Measurements from ENCODE around the gene SGCA. TPM values are rescaled to one million over a fixed set of nuclear protein-coding genes. Genes with fewer than 3 reads are reported as not detected.
A peak's percentile ranks its signal among the peaks of the same experiment; 100 is the strongest.

SGCA gene
- total RNA-seq, 1 donor from 2014 or later, result 3.5 TPM

DNA sequence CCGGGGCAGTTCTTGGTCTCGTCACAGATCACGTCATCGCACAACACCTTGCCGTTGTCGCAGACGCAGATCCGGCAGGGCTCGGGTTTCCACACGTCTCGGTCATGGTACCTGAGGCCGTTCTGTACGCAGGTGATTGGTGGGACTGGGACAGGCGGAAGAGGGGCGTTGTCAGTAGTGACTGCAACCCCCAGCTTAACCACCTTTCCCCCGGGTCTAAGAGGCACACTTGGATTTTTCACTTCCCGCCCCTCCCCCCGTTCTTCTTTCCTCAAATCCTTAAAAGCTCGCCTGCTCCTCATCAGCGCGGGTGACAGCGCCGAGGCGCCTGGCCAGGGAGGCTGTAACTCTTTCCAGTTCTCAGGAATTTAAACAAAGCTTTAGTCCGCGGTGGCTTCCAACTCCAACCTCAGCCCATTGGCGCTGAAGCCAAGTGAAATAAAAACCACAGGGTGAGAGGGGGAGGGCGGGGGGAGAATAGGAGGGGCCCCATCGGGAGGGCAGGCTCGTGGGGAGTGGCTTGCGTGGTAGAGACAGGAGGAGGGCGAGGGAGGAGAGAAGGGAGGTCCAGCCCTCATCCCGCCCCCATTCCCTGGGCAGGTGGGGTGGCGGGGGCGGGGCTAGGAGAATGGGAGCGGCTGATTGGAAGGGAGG, 34.1 kb downstream of the SGCA start:
- DNase-seq (ENCODE audit: low spot score), result peak; percentile 94
- ATAC-seq, result peak; percentile 92
- intact Hi-C loops (cut with DNase I), result no loop called here

DNA sequence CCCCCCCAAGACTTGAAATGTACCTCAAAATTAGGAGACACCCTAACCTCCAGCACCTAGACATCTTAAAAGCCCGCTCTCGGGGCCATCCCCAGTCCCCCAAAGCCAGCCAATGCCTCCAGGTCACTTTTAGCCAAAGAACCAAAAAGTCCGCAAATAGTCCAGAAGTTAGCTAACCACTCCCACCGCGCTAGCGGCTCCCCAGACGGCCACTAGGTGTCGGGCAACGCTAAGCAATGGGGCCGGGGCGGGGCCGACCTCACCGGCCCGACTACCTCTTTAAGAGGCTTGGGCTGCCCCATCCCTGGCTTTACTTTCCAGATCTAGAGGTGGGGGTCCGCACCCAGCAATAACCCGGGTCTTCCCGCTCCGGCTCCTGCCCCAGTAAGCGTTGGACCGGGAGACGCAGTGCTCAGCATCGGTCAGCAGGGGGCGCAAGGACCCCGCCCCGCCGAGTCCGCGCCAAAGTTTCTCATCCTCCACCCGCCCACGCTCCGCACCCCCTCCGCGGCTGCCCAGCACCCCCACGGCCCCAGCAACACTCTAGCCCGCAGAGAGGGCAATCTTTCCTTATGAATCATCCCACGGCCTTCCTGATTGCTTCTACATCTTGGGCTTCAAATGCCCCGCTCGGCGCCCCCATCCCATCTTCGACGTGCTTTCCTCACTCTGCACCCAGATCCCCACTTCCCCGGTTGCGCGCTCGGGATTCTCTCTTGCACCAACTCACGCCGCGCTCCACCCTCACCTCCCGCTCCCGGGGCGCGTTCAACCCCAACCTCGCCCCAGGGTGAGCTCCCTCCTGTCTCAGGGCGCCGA, 34.9 kb downstream of the SGCA start:
- intact Hi-C loops (cut with DNase I), result loop anchor here (1.0 kb wide), 1 partner anchor 71 kb away; no protein-coding TSS in a partner anchor
- DNase-seq (ENCODE audit: low spot score) (peak; percentile 96), ATAC-seq (peak; percentile 87)

DNA sequence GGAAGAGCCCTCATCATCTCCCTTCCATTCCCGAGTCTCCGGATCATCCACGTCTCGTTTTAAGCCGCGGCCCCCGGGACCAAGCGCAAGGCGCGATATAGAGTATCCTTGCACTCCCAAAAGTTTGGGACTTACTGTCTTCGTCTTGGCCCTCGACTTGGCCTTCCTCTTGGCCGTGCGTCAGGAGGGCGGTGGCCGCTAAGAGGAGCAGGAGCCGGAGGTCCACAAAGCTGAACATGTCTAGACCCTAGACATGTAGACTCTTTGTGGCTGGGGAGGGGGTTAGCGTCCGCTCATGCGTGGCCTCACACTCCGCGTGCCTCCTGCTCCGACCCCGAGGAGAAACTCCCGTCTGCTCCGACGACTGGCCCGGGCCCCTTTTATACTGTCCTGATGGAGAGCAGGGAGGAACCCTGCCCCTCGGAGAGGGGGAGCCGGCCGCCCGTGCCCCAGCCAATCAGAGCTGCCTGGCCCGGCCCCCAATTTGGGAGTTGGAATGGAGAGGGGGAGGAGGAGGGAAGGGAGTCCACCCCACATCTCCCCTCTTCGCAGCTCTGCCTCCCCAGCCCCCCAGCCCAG, 35.6 kb downstream of the SGCA start, which contains the start of gene COL1A1:
Gene COL1A1, minus strand, starts transcription at position 356 of the 579 bp plus-strand sequence. Its CDS starts 118 bp downstream, at position 238.
- ATAC-seq, result peak; percentile 82
- intact Hi-C loops (cut with DNase I), result loop anchor here (1.0 kb wide), 1 partner anchor 70 kb away; no protein-coding TSS in a partner anchor
- DNase-seq (ENCODE audit: low spot score), result peak; percentile 94

DNA sequence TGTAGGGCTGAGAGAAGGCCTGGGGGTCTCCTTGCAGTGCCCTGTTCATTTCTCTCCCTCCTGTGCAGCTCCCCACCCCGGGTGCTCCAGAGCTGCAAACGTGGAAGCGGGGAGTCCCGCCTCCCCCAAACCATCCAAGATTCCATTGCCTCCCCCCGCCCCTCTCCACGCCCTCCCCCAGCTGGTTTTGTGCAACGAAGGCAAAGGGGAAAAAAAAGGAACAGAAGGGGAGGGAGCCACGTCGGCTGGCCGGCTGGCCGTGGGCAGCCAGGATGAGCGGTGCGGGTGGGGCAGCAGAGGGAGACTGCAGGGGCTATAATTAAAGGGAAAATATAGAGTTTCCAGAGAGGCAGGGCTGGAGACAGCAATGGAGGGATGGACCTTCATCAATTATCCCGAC, 37.3 kb downstream of the SGCA start:
- intact Hi-C loops (cut with DNase I), result no loop called here
- ATAC-seq (no peak), DNase-seq (ENCODE audit: low spot score) (no peak)

DNA sequence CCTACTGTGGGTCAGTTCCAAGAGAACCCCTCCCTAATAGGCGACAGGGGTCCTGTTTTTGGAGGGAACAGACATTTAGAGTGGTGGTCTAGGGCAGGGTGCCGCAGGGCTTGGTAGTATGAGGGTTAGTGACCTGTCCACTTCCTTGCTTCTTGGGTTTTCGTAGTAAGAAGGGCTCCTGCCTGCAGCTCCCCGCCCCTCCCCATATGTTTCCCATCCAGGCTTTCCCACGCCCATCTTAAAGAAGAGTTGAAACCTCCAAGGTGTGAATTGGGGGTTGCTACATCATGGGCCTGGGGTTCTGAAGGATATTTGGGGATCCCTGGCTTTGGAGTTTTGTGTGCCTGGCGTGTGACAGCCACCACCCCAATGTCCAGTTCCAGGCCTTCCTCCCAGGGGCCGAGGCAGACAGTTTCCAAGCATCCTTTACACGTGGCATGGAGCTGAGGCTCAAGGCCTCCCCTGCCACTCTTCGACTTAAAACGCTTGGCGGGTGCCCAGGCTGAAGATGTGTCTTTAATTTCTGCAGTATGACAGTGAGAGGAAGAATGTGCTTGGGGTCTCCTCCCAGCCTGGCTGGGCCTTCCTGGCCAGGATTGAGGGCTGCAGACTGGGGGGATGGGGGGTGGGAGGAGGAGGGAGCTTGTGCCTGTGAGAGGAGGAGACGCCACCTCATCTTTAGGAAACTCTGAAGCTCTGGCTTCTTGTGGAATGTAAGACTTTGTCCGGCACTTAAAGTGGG, 38.0 kb downstream of the SGCA start:
- intact Hi-C loops (cut with DNase I), result no loop called here
- ATAC-seq (no peak), DNase-seq (ENCODE audit: low spot score) (peak; percentile 67)

DNA sequence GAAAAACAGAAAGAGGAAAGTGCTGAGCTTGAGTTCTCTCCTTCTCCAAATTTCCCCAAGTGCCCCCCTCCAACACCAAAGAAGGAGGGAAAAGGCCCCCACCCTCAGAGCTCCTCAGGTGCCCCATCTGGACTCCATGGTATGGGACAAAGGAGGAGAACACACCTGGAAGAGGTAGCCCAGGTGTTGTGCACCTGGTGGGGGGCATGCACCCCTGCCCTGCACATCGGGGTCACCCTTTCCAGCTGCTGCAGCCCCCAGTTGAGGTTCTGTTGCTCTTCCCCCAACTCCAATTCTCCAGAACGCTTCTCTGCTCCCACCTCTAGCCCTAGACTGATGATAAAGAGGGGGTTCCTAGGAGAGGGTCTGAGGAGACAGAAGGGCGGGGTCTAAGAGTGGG, 38.6 kb downstream of the SGCA start:
- DNase-seq (ENCODE audit: low spot score) (peak; percentile 47), ATAC-seq (no peak)
- intact Hi-C loops (cut with DNase I), result no loop called here

DNA sequence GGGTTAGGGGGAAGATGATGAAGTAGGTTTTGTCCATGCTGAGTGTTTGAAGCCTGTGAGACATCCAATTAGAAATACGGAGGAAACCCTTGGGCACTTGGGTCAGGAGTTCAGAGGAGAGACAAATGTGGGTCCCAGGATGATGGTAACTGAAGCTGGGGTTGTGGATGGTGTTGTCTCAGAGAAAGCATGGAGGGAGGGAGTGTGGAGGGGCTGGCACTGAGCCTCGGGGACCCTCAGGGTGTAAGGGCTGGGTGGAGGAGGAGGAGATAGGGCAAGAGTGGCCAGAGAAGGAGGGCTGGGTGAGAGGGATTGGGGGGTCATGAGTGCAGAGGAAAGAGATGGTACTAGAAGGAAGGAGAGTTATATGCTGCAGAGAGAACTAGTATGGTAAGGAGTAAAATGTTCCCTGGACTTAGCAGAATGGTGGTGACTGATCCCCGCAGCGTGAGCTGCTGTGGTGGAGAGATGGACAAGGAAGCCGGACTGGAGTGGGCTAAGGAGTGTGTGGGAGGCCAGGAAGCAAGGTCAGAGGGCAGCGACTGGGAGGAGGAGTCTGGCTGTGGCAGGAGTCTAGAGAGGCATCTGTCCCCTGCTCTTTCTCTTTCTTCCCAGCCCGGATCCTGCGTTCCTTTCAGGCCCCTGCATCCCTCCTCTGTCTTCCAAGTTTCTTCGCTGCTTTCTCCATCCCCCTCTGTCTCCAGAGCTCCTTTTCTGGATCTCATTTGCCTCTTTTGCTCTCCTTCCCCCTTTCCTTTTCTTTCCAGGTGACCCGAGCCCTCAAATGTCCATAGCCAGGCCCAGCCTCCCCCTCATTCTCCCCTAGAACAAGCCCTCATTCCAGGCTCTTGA, 39.5 kb downstream of the SGCA start:
- ATAC-seq (no peak), DNase-seq (ENCODE audit: low spot score) (peak; percentile 67)
- intact Hi-C loops (cut with DNase I), result no loop called here

DNA sequence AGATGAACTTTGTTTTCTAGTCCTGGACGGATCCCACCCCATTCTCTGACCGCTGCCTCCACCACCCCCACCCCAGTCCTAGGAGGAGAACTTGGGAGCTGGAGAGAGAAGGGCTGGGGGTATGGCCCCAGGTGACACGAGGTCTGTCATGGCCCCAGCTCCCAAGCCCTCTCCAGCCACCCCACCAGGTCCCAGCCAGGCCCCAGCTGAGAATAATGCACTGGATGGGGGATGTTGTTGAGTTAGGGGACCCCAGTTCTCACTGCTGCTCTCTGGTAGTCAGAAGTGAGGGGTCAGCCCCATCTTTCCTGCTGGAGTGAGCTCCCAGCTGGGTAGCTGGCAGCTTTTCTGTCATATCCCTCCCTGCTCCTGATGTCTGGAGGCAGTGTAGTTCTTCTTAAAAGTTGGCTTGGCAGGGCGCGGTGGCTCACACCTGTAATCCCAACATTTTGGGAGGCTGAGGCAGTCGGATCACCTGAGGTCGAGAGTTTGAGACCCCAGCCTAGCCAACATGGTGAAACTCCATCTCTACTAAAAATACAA, 40.2 kb downstream of the SGCA start:
- DNase-seq (ENCODE audit: low spot score) (peak; percentile 55), ATAC-seq (no peak)
- intact Hi-C loops (cut with DNase I), result no loop called here

DNA sequence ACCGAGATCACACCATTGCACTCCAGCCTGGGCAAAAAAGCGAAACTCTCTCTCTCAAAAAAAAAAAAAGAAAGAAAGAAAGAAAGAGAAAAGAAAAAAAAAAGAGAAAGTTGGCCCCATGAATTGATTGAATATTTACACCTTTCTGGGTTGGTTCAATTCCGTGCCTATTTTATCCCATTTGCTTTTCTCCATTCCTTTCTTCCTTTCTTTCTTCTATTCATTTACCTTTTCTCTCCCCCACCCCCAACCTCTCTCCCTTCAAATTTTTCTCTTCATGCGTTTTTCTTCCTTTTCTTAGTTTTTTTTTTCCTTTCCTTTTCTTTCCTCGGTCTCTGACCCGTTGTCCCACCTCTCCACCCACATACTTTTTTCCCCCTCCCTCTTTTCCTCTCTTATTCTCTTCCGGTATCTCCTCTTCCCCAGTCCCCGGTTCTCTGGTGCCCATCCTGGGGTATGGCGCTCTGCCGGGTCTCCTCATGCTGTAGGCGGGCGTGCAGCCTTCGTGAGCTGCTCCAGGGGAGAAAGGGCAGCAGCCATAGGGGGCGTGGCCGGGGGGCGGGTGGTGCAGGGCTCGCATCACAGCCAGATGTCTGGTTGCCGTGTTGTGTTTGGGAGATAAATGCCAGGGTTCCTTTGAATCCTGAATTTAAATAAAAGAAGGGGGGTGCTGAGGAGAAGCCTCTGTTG, 40.9 kb downstream of the SGCA start:
- DNase-seq (ENCODE audit: low spot score), result peak; percentile 82
- ATAC-seq, result no peak
- intact Hi-C loops (cut with DNase I), result no loop called here

DNA sequence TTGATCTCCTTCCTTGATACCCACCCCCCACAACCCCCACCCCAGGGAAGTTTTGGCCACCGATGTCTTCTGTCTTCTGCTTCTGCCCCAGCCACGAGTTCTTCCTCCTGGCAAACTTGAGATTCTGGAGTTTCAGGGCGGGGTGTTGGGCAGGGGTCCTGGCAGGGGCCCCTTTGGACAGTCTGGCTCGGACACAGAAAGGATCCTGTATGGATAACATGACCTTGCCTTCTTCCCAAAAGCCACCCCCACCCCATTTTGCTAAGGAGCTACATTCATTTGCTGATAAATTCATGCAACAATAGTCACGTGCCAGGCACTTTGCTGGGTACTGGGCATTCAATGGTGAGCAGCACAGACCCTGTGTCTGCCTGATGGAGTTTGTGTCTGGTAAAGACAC, 41.5 kb downstream of the SGCA start:
- ATAC-seq (no peak), DNase-seq (ENCODE audit: low spot score) (no peak)
- intact Hi-C loops (cut with DNase I), result no loop called here

DNA sequence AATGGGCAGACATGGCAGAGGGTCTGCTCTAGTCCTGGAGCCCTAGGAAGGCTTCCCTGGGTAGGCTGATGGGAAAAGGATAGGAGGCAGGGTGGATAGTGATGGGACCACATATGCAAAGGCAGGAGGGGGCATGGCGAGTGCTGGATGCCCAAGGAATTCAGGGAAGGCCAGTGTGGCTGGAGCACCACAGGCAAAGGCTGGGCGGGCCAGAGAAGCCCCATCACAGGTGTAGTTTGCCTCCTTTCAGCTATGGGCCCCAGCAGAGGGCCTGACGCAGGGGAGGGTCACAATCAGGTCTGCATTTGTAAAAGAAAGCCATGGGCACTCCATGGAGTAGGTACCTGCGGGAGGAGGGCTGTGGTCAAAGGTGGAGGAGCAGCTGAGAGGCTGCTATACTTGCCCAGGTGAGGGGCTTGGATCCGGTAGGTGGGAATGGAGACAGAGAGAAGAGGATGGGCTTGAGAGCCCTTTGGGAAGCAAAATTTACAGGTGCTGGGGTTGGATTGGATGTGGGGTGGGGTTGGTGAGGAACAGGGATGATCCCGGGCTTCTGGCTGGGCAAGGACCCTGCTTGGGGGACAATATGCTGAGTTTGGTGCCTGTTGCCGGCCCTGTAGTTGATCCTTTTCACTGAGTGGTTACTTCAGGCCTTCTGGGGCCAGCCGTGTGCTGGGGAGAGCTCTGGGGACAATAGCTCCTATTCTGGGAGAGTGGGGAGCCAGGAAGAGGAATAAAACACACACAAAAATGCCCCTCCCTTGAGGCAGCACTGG, 42.2 kb downstream of the SGCA start:
- ATAC-seq (no peak), DNase-seq (ENCODE audit: low spot score) (no peak)
- intact Hi-C loops (cut with DNase I), result no loop called here

DNA sequence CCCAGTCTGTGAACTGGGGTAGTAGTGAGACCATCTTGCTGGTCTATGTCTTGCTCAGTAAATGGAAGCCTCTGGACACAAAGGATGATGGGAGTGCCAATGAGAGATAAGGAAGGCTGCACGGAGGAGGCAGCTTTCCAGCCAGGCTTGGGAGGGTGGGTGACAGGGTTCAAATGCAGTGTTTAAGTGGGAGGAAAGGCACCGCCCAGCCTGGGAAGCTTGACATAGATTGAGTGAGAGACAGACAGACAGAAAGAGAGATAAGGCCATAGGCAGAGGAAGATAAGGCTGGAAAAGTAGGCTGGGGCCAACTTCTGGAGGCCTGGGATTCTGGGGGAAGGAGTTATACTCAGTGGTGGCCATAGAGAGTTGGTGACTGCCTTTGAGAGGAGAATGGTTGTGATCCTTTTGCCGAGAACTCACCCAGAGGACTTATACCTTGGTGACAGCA, 42.8 kb downstream of the SGCA start:
- DNase-seq (ENCODE audit: low spot score), result no peak
- no peak for ATAC-seq
- intact Hi-C loops (cut with DNase I), result no loop called here

DNA sequence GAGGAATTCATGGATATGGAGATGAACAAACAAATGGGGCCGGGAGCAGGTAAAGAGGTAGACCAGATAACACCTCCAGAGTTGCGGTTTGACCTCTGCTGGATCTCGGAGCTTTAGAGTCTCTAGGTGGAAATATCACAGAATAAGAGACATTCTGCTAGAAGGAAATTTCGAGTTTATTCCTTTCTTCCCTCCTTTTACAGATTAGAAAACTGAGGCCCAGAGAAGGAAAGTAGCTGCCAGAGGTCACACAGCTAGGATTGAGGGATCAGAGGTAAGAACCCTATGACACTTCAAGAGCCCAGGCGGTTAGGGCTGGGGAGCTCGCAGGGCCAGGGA, 43.3 kb downstream of the SGCA start:
- DNase-seq (ENCODE audit: low spot score) (no peak), ATAC-seq (no peak)
- intact Hi-C loops (cut with DNase I), result no loop called here

DNA sequence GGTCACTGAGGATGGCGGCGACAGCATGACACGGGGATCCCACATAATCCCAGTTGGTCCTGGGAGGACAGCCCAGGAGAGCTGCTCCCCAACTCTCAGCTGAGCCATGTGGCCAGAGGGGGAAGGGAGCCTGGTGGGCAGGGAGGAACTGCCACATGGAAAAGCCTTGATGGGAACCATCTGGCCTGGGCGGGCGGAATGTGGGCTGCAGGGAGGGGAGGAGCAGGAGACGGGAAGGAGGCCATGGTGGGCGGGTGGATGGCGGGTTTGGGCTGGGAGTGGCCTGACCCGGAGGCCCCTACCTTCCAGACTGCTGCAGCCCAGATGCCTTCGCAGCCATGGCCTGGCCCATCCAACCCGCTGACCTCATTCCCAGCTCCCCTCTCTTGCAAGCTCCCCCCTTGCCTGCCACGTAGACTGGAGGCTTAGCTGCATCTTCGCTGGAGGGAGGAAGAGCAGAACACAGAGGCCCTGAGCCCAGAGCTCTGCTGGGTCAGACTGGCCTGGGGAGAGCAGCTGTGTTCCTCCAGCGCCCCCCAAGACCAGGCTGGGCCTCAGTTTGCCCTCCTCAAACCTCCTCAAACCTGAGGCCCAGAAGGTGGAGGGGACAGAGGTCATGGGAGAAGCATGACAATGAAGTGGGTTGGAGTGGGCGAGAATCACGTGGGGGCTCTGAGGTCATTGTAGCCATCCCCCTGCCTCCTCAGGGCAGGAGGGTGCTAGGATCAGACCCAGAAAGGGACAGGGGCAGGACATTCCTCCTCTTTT, 43.9 kb downstream of the SGCA start:
- peak; percentile 94 for ATAC-seq
- DNase-seq (ENCODE audit: low spot score), result peak; percentile 93
- intact Hi-C loops (cut with DNase I), result no loop called here

DNA sequence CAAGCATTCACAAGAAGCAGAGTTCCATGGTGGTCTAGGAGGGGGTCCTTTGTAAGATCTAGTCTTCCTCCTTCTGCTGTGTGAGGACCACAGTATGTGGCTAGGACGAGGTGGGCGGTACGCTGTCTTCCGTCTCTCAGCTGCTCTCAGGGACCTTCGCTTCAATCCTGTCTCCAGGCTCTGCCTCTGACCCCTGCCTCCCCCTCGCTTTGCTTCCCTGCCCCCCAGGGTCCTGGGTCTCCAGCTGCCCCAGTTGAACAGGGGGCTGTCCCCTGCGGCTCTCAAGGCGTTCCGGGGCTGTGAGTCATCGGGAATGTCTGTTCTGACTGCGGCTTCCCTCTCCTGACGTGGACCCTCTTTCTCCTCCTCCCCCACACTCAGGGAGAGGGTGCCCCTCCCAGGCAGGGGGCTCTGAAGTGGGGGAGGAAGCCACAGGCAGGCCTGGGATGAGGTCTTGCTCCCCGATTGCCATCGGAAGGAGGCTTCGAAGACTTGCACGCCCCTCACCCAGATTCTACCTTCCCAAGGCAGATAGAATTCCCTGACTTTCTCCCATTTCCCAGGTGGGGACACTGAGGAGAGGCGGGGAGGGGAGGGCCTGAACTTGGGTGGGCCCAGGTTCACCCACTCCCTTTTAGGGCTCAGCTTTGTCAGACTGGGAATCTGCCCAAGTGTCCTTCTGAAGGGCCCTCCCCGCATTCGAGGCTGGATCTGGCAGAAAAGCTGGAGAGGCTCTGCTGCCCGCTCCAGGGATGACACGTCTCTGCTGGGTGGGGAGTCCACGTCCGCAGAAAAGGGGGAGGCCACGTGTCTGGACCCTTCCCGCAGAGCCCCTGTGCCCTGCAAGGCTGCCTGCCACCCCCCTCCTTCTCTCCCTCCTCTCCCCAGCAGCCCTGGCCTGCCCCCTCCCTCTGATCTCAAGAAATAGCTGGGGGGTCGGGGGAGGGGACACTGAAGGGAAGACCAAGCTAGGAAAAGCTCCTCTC, 44.7 kb downstream of the SGCA start:
- intact Hi-C loops (cut with DNase I), result no loop called here
- peak; percentile 72 for ATAC-seq
- DNase-seq (ENCODE audit: low spot score), result peak; percentile 79

Data from sciatic nerve (tissue), 2 donors.